Cardiac muscle cell (in vitro differentiated cells and primary cell): Measurements from ENCODE around the gene DAD1. TPM values are rescaled to one million over a fixed set of nuclear protein-coding genes. Genes with fewer than 3 reads are reported as not detected.

Experiments
- DNase-seq, 2 donors: peaks; one replicate each; pipeline versions ENCODE4 v3.0.0 to v3.0.0-alpha.2; 2010 to 2017; ENCODE audit warnings: low read depth in 1 of 2, low spot score in 1 of 2
- H3K27ac ChIP-seq: fragments of 200-600 bp; sonication (generic); 2 replicates; pipeline ENCODE4 v1.5.1; 2016
- H3K27me3 ChIP-seq: fragments of 200-600 bp; sonication (generic); 2 replicates; pipeline ENCODE4 v1.6.0; 2016; ENCODE audit warnings: control low read depth
- H3K36me3 ChIP-seq: fragments of 200-600 bp; sonication (generic); 2 replicates; pipeline ENCODE4 v1.5.1; 2016; ENCODE audit warnings: control low read depth
- H3K4me1 ChIP-seq: fragments of 200-600 bp; sonication (generic); 2 replicates; pipeline ENCODE4 v1.8.1; 2017; ENCODE audit warnings: low read depth, mild to moderate bottlenecking, mixed run types
- H3K4me3 ChIP-seq: fragments of 200-600 bp; sonication (generic); 2 replicates; pipeline ENCODE4 v1.5.1; 2016; ENCODE audit warnings: mild to moderate bottlenecking
- H3K9me3 ChIP-seq: fragments of 200-600 bp; sonication (generic); 2 replicates; pipeline ENCODE4 v1.5.1; 2017; ENCODE audit warnings: low read depth, mild to moderate bottlenecking, control low read depth
- polyA plus RNA-seq: library from polyadenylated mRNA; unstranded; fragments of >200 nt; fragmentation: Nextera tagmentation; extraction: Ambion mirVana; gene quantifications from 2 replicates; pipeline ENCODE4 v1.2.1, GENCODE V29; 2016
- total RNA-seq: library from RNA; depleted of rRNA; stranded (reverse); fragments of >200 nt; gene quantifications from 2 replicates; pipeline ENCODE4 v1.2.3, GENCODE V29; 2016
- TF ChIP-seq, protein P1 (sequence below): IDR thresholded peaks from 2 replicates; pipeline ENCODE4 v1.5.1; 2012; ENCODE audit warnings: low read depth, mild to moderate bottlenecking, low read length

DAD1 gene
- total and polyA plus RNA-seq, 2 experiments from 2014 or later = 103 to 444 TPM

DNA sequence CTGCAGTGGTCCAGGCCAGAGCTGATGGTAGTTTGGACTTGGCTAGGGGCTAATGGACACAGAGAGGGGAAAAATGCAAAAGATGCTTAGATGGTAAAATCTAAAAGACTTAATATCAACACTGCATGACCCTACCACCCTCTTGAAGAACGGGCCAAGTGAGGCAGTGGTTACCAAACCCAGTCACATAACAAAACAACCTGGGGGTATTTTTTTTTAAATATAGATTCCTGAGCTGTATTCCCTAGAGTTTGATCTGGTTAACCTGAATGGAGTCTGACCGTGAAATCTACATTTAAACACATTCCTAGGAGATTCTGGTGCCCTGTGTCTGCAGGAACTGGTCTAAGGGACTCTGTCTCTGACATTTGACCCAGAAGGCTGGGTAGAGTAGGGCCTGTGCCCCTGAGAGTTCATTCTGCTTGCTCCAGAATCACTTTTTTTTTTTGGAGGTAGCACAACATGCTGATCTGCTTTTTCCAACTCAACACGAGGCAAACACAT lies 24.8 kb upstream of the DAD1 start:
- Histone ChIP-seq H3K4me3 (no peak overlapping the region), H3K36me3 (peaks cover 16% of the 10 kb centered on the region), H3K27ac (peak overlapping the region; percentile 92), H3K27me3 (no peaks in the 10 kb centered on the region), H3K9me3 (no peaks in the 10 kb centered on the region), H3K4me1 (peaks cover 9% of the 10 kb centered on the region)
- TF ChIP-seq, protein P1, sequence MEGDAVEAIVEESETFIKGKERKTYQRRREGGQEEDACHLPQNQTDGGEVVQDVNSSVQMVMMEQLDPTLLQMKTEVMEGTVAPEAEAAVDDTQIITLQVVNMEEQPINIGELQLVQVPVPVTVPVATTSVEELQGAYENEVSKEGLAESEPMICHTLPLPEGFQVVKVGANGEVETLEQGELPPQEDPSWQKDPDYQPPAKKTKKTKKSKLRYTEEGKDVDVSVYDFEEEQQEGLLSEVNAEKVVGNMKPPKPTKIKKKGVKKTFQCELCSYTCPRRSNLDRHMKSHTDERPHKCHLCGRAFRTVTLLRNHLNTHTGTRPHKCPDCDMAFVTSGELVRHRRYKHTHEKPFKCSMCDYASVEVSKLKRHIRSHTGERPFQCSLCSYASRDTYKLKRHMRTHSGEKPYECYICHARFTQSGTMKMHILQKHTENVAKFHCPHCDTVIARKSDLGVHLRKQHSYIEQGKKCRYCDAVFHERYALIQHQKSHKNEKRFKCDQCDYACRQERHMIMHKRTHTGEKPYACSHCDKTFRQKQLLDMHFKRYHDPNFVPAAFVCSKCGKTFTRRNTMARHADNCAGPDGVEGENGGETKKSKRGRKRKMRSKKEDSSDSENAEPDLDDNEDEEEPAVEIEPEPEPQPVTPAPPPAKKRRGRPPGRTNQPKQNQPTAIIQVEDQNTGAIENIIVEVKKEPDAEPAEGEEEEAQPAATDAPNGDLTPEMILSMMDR = no peak
- no peak for DNase-seq

DNA sequence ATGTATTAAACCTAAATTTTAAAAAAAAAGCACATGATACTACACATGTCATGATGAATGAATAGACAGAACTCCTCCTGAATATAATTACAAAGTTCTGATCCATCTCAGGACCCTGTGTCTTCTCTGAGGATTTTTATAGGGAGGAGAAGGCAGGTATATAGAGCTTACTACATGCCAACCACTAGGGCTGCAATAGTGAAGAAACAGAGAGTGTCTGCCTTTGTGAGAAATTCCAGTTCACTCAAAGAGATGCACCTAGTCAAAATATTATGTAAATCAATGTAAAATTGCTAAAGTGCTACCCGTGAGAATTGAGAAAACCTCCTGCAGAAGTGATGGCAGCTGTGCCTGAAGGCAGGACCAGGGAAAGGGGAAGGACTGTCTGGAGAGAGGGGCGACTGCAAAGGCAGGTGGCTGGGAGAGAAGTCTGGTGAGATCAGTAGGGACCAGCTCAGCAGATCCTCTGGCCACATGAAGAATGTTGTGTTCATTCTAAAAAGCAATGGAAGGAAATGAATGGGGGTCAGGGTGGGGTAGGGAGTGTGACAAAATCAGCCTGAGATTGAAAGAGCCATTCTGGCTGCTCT lies 24.2 kb upstream of the DAD1 start:
- Histone ChIP-seq H3K36me3 (peaks cover 18% of the 10 kb centered on the region), H3K4me3 (no peak overlapping the region), H3K9me3 (no peaks in the 10 kb centered on the region), H3K4me1 (peaks cover 9% of the 10 kb centered on the region), H3K27ac (peak overlapping the region; percentile 92), H3K27me3 (no peaks in the 10 kb centered on the region)
- no peak for DNase-seq
- TF ChIP-seq, protein P1 = peak; percentile 3

DNA sequence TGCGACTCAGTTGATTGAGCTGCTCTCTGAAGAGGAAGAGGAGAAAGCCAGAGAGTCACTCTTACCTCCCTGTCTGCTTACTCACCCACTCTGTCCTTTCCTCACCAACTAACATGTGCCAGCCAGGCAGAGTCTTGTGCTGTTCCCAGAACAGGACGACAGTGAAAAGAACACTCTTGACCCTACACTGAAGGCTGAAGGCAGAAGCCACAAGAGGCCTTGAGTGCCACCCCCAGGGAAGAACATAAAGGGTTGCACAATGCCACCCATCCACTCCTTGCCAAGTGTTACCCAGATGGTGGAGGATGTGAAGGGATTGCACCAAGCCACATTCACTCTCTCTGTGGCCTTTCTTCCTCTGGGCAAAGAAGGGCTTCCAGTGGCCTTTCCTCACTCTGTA lies 21.9 kb upstream of the DAD1 start:
- no peaks in the 10 kb centered on the region for H3K27me3 ChIP-seq
- no peaks in the 10 kb centered on the region for H3K9me3 ChIP-seq
- H3K4me1 ChIP-seq = peaks cover 9% of the 10 kb centered on the region
- H3K27ac ChIP-seq = no peak overlapping the region
- TF ChIP-seq, protein P1 = no peak
- peaks cover 40% of the 10 kb centered on the region for H3K36me3 ChIP-seq
- DNase-seq = no peak
- H3K4me3 ChIP-seq = no peak overlapping the region

DNA sequence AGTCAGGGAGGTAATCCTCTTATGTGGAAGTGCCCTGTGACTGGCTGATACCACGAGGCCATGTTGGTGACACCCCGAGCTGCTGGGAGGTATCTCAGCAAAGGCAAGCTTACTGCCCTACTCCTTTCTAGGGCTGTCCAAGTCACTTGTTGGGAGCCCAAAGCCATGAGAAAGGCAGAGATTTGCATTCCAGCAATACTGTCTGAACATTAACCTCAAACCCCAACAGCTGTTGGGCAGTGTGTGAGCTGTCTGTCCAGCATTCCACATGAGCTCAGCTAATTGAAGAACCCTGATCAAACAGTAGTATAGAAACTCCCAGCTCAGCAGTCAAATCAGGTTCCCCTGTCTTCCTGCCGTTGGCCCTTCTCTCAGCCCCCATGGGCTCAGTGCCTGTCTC lies 18.3 kb upstream of the DAD1 start:
- H3K36me3 ChIP-seq = peaks cover 69% of the 10 kb centered on the region
- no peak overlapping the region for H3K4me3 ChIP-seq
- H3K27me3 ChIP-seq = no peaks in the 10 kb centered on the region
- TF ChIP-seq, protein P1 = no peak
- no peaks in the 10 kb centered on the region for H3K4me1 ChIP-seq
- H3K27ac ChIP-seq = no peak overlapping the region
- H3K9me3 ChIP-seq = no peaks in the 10 kb centered on the region
- DNase-seq = no peak

DNA sequence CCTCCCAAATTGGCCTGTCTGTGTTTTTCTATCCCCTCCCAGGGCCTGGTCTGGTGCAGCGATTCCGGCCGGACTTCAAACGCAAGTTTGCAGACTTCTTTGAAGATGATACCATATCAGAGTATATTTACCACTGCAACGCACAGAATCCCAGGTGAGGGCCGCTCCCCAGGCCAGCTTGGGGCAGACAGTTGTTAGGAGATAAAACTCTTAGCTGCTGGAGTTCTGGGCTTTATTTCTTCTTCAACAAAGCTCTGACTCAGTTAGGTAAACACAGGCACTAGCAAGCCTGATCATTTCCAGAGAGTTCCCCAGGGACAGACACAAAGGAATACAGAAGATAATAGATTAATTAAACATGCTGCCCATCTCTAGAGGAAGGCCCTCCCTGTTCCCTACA lies 17.4 kb upstream of the DAD1 start:
- DNase-seq = no peak
- Histone ChIP-seq H3K4me1 (no peaks in the 10 kb centered on the region), H3K9me3 (no peaks in the 10 kb centered on the region), H3K4me3 (no peak overlapping the region), H3K27me3 (no peaks in the 10 kb centered on the region), H3K36me3 (peaks cover 73% of the 10 kb centered on the region), H3K27ac (no peak overlapping the region)
- TF ChIP-seq, protein P1 = no peak
